HT1080 (cell line): ENCODE results near the gene PTPN13. TPM values are rescaled to one million over a fixed set of nuclear protein-coding genes. Genes with fewer than 3 reads are reported as not detected.

Experiments used
- DNase-seq: peaks from one replicate; pipeline ENCODE4 v3.0.0-alpha.2; 2015; ENCODE audit warnings: low read depth
- total RNA-seq: library from RNA; depleted of rRNA; stranded (reverse); fragments of >200 nt; shearing (Covaris generic); gene quantifications from 2 replicates; pipeline ENCODE4 v1.2.3, GENCODE V29; 2014

PTPN13 gene
- total RNA-seq, 1 experiment from 2014 or later, result 7.9 TPM

GRCh38 chr4:86815653-86816052 lies 221.5 kb downstream of the PTPN13 start:
- DNase-seq, result no peak

- DNase-seq, result no peak
Observed at GRCh38 chr4:86816501-86817273, 222.6 kb downstream of the PTPN13 start.

GRCh38 chr4:86818211-86818610 lies 224.1 kb downstream of the PTPN13 start:
- DNase-seq, result peak; percentile 5

GRCh38 chr4:86818841-86819240 lies 224.7 kb downstream of the PTPN13 start:
- no peak for DNase-seq

GRCh38 chr4:86819561-86819960 lies 225.4 kb downstream of the PTPN13 start:
- no peak for DNase-seq

- DNase-seq, result no peak
Observed at GRCh38 chr4:86821151-86821550, 227.0 kb downstream of the PTPN13 start.

- no peak for DNase-seq
Observed at GRCh38 chr4:86822136-86822535, 228.0 kb downstream of the PTPN13 start.

GRCh38 chr4:86825511-86825910 lies 231.4 kb downstream of the PTPN13 start:
- DNase-seq, result no peak

- peak; percentile 93 for DNase-seq
Observed at GRCh38 chr4:86831262-86832130, 237.4 kb downstream of the PTPN13 start.

GRCh38 chr4:86833615-86834014 lies 239.5 kb downstream of the PTPN13 start:
- no peak for DNase-seq

- DNase-seq, result peak; percentile 56
Observed at GRCh38 chr4:86834901-86835300, 240.8 kb downstream of the PTPN13 start.

GRCh38 chr4:86835677-86836076 lies 241.6 kb downstream of the PTPN13 start:
- DNase-seq, result no peak

GRCh38 chr4:86837691-86838503 lies 243.8 kb downstream of the PTPN13 start:
- no peak for DNase-seq

GRCh38 chr4:86840858-86841257 lies 246.7 kb downstream of the PTPN13 start:
- DNase-seq, result no peak

GRCh38 chr4:86841309-86841708 lies 247.2 kb downstream of the PTPN13 start:
- no peak for DNase-seq

GRCh38 chr4:86845593-86845992 lies 251.5 kb downstream of the PTPN13 start:
- DNase-seq, result peak; percentile 25

GRCh38 chr4:86846921-86847320 lies 252.8 kb downstream of the PTPN13 start:
- DNase-seq, result no peak

GRCh38 chr4:86847571-86847970 lies 253.5 kb downstream of the PTPN13 start:
- DNase-seq, result no peak

- DNase-seq, result no peak
Observed at GRCh38 chr4:86848136-86848535, 254.0 kb downstream of the PTPN13 start.

GRCh38 chr4:86848732-86849619 lies 254.9 kb downstream of the PTPN13 start, which contains the start of gene SLC10A6:
TSS of gene SLC10A6 (minus strand) at chr4:86849384. CDS start at chr4:86849115, 269 bp downstream.
- DNase-seq, result no peak
